ENCODE data around the gene KIF1A.

The KIF1A gene

DNA sequence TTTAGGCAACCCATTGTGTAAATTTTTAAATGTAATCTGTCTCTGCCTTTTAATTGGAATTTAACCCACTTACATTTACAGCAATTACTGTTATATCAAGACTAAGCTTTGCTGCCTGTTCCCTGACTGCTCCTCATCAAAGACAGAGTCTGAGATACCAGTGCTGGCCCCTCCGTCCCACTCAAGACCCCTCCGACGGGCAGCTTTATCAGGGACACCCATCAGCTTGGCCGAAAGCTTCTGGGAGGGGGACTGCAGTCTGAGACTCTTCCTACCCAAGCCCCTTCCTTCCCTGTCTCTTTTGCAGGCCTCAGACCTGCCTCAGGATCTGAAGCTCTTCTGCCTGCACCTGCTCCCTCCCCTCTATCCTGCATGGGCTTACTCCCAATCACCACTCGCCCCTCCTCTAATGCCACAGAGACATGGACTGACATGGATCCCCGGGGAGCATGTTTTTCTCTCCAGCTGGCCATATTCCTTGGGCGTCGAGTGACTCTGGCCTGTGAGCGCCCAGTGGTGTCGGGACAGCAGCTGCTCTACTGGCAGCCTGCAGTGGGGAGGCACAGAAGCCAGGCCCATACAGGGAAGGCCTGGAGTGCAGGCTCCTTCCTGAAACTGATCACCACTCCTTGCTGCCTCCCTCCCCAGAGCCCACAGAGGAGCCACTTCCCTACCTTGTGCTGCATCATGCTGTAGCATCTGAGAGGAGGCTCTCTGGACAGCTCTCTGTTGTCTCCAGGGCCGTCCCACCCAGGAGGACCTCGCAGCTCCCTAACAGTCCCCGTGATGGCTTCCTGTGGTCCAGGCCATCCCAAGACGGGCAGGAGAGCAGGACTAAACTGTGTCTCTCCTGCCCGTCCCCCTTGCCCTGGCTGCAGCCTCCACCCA lies 3.7 kb upstream of the KIF1A start:
- TF ChIP-seq, protein P1, sequence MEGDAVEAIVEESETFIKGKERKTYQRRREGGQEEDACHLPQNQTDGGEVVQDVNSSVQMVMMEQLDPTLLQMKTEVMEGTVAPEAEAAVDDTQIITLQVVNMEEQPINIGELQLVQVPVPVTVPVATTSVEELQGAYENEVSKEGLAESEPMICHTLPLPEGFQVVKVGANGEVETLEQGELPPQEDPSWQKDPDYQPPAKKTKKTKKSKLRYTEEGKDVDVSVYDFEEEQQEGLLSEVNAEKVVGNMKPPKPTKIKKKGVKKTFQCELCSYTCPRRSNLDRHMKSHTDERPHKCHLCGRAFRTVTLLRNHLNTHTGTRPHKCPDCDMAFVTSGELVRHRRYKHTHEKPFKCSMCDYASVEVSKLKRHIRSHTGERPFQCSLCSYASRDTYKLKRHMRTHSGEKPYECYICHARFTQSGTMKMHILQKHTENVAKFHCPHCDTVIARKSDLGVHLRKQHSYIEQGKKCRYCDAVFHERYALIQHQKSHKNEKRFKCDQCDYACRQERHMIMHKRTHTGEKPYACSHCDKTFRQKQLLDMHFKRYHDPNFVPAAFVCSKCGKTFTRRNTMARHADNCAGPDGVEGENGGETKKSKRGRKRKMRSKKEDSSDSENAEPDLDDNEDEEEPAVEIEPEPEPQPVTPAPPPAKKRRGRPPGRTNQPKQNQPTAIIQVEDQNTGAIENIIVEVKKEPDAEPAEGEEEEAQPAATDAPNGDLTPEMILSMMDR (IDR thresholded peaks at IDR 0.05; ENCODE audit: low read depth, low read length), result no peak
- no peak for DNase-seq (ENCODE audit: extremely low read depth, low read depth)

DNA sequence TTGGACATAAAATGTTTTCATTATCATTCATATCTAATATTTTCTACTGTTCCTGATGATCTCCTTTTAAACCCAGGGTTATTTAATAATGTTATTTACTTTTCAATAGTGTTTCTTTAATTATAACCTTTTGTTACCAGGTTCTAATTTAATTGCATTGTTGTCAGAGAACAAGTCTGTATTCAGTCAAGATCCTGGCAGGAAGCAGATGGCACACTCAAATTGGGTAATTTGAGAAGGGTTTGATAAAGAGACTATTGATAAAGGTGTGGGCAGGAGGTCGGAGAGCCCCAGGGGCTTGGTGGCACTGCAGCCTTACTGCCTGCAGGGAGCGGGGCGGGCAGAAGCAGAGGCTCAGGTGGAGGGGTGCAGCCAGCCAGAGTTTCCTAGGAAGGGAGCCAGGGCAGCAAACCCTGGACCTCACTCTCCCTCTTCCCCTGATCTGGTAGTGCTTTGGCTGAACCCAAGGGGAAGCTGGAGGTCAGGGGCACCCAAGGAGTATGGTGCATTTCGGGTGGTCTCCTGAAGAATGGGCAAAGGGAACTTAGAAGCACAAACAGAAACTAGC lies 2.3 kb upstream of the KIF1A start:
- DNase-seq (ENCODE audit: extremely low read depth, low read depth), result no peak
- TF ChIP-seq, protein P1 (IDR thresholded peaks at IDR 0.05; ENCODE audit: low read depth, low read length), result no peak

DNA sequence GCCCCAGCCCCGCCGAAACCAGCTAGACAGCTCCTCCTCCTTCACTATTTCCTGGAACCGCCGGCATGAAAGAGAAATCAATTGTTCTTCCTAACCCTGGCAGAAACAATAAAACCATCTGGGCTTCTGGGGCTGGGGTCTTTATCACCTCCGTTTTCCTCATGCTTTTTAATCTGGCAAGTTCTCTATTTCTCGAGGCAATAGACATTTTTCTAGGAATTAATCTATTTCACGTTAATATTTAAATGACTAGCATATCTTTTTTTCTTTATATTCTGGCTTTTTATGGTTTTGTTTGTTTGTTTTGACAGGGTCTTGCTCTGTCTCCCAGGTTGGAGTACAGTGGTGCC lies 1.4 kb upstream of the KIF1A start:
- DNase-seq (ENCODE audit: extremely low read depth, low read depth), result no peak
- TF ChIP-seq, protein P1 (IDR thresholded peaks at IDR 0.05; ENCODE audit: low read depth, low read length), result no peak

DNA sequence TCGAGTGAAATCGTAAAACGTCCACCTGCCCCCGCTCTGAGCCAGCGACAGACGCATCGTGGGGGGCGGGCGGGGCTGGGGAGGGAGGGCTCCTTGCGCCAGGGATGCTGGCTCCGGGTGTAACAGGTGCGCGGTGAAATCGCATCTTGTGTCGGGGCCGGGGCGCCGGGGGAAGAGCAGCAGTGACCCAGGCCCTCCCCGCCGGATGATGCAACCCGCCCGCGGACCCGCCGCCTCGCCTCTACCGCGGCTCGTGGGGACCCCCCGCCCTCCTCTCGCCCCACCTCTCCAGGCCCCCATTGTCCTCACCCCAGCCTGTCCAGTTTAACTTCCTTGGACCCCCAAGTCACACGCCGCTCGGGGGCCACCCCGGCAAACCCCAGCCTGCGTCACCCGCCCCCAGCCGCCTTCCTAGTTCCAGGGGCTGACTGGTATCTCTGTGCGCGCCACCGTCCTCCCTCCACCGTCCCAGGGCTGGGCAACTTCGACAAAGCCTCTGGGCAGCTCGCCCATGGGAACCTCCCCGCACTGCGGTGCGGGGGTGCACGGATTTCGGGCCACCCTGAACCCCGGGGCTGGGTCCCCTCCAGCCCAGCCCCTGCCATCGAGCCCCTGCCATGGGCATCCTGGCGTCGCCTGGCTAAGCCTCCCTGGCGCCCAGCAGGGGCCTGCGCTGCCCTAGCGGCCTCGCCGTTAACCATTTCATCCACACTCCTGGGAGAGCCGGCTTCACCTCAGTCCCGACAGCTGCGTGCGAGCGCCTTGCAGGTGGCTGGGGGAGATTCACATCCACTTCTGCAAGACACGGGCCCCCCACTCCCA lies 799 bp upstream of the KIF1A start:
- TF ChIP-seq, protein P1 (IDR thresholded peaks at IDR 0.05; ENCODE audit: low read depth, low read length), result no peak
- DNase-seq (ENCODE audit: extremely low read depth, low read depth), result no peak

DNA sequence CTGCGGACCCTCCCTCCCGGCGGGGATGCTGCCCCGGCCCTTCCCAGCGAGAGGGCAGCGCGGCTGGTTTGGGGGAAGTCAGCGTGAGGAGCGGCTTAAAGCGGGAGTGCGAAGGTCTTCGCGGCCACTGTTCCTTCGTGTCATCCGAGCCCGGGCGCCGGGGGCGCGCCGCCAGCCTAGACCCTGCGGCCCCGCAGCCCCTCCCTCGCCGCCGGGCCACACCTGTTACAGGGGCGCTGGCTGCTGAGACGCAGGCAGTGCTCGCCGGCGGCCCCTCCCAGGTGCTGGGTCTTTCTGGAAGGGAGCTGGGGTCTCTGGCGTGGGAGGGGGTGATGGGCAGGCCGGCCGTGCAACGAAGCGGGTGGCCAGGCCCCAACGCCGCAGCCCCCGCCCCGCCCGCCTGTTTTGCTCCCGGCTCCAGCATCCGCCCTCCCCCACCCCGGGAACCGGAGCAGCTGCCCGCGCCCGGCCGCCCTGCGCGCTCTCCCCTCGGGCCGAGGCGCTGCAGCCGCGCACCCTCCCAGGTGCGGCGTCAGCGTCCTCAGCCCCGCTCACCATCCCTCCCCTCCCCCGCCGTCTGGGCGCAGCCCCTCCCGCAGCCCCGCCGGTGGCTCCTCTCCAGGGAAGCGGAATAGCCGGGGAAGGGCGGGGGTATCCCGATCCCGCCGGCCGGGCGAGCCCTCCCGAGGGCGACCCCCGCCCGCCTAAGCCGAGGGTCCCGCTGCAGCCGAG lies 727 bp downstream of the KIF1A start:
- TF ChIP-seq, protein P1 (IDR thresholded peaks at IDR 0.05; ENCODE audit: low read depth, low read length), result no peak
- no peak for DNase-seq (ENCODE audit: extremely low read depth, low read depth)

DNA sequence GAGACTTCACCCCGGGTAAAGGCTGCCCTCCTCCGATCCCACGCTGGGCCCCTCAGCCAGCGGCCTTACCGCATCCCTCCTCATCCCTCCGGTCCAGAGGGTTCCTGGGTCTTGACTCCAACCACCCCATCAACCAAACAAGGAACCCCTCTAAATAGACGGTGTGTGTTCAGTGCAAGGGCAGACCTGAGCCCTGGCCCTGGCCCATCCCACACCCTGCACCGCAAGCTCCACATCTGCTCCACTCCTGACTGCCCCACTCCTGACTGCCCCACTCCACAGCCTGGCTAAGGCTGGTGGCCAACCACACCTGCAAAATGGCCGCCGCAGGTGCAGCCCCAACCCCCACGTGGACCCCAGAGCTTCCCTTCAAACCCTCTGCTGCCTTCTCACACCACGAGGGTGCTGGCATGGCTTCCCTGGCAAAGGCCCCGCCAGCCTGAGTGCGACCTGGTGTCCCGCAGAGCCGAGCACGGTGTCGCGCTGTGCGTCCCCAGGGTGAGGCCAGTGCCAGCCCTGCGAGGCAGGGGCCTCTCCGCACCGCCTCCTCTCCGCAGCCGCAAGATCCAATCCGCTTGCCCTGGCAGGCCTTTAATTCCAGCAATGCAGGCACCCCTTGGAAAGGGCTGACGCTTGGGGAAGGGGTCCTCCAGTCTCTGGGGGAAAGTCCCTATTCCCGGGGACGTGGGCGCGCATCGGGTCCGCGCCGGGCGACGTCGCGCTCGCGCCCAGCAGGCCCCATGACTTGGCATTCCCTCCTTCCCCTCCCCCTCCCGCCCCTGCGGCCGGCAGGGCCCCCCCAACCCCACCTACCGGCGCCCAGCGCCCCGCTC lies 1.5 kb downstream of the KIF1A start:
- DNase-seq (ENCODE audit: extremely low read depth, low read depth), result no peak
- TF ChIP-seq, protein P1 (IDR thresholded peaks at IDR 0.05; ENCODE audit: low read depth, low read length), result no peak
